MM.1S (cell line): Measurements from ENCODE around the gene TCERG1.

Experiments
- DNase-seq: peaks from one replicate; pipeline ENCODE4 v3.0.0-alpha.2; 2015
- H2AFZ ChIP-seq: fragments of 300-600 bp; sonication (generic); 2 replicates; pipeline ENCODE4 v1.6.0; 2016; ENCODE audit warnings: antibody characterized with exemption, low read length
- H3F3A ChIP-seq: fragments of 300-600 bp; sonication (generic); 2 replicates; pipeline ENCODE4 v1.6.1; 2016; ENCODE audit warnings: mild to moderate bottlenecking, antibody characterized with exemption, low read length, moderate library complexity, mixed read lengths; ENCODE audit not compliant: insufficient read depth
- H3K27ac ChIP-seq: fragments of 300-600 bp; sonication (generic); 2 replicates; pipeline ENCODE4 v1.5.1; 2016; ENCODE audit warnings: mild to moderate bottlenecking, low read length
- H3K27me3 ChIP-seq: fragments of 300-600 bp; sonication (generic); replicated peaks from 2 replicates; pipeline ENCODE4 v1.6.0; 2016; ENCODE audit warnings: low read length; ENCODE audit not compliant: insufficient read depth
- H3K36me3 ChIP-seq: fragments of 300-600 bp; sonication (generic); replicated peaks from 2 replicates; pipeline ENCODE4 v1.6.1; 2016; ENCODE audit warnings: mild to moderate bottlenecking, low read length, mixed read lengths; ENCODE audit not compliant: insufficient read depth
- H3K4me1 ChIP-seq: fragments of 300-600 bp; sonication (generic); 2 replicates; pipeline ENCODE4 v1.6.1; 2016; ENCODE audit warnings: low read length, mixed read lengths
- H3K4me2 ChIP-seq: fragments of 300-600 bp; sonication (generic); 2 replicates; pipeline ENCODE4 v1.6.0; 2016; ENCODE audit warnings: low read depth, low read length
- H3K4me3 ChIP-seq: fragments of 300-600 bp; sonication (generic); 2 replicates; pipeline ENCODE4 v1.5.1; 2016; ENCODE audit warnings: low read length, mixed read lengths
- H3K79me2 ChIP-seq: fragments of 300-600 bp; sonication (generic); 2 replicates; pipeline ENCODE4 v1.6.1; 2016; ENCODE audit warnings: mixed run types, low read length, mixed read lengths
- H3K9ac ChIP-seq: fragments of 300-600 bp; sonication (generic); 2 replicates; pipeline ENCODE4 v1.6.1; 2016; ENCODE audit warnings: low read length, mixed read lengths
- H3K9me2 ChIP-seq: fragments of 300-600 bp; sonication (generic); replicated peaks from 2 replicates; pipeline ENCODE4 v1.6.1; 2016; ENCODE audit warnings: mild to moderate bottlenecking, low read length, mixed read lengths; ENCODE audit not compliant: insufficient read depth
- H3K9me3 ChIP-seq: fragments of 300-600 bp; sonication (generic); replicated peaks from 2 replicates; pipeline ENCODE4 v1.6.1; 2016; ENCODE audit warnings: mild to moderate bottlenecking, low read length, mixed read lengths; ENCODE audit not compliant: insufficient read depth
- H4K20me1 ChIP-seq: fragments of 300-600 bp; sonication (generic); 2 replicates; pipeline ENCODE4 v1.6.1; 2016; ENCODE audit warnings: mild to moderate bottlenecking, low read length, moderate library complexity, mixed read lengths; ENCODE audit not compliant: insufficient read depth
- EZH2 ChIP-seq: fragments of 300-600 bp; sonication (generic); optimal IDR thresholded peaks from 2 replicates; pipeline ENCODE3; 2017; ENCODE audit warnings: low read depth, mild to moderate bottlenecking, antibody characterized with exemption, low read length, mixed read lengths
- EZH2phosphoT487 ChIP-seq: fragments of 300-600 bp; sonication (generic); IDR thresholded peaks from 2 replicates; pipeline ENCODE4 v1.6.1; 2018; ENCODE audit warnings: antibody characterized with exemption, low read length
- TF ChIP-seq, protein P1 (sequence below): fragments of 300-600 bp; sonication (generic); IDR thresholded peaks from 2 replicates; pipeline ENCODE4 v1.5.1; 2016; ENCODE audit warnings: antibody characterized with exemption, low read length, mixed read lengths

The TCERG1 gene

GRCh38 chr5:146516151-146516475, 69.0 kb downstream of the TCERG1 start, which contains the start of gene GPR151:
Gene GPR151 (minus strand): TSS chr5:146516190. CDS start chr5:146516113, 77 bp downstream.
- H3K9ac ChIP-seq: no peak within 1 kb of the TSS
- no peak for TF ChIP-seq EZH2phosphoT487
- TF ChIP-seq EZH2: no peak
- TF ChIP-seq, protein P1, sequence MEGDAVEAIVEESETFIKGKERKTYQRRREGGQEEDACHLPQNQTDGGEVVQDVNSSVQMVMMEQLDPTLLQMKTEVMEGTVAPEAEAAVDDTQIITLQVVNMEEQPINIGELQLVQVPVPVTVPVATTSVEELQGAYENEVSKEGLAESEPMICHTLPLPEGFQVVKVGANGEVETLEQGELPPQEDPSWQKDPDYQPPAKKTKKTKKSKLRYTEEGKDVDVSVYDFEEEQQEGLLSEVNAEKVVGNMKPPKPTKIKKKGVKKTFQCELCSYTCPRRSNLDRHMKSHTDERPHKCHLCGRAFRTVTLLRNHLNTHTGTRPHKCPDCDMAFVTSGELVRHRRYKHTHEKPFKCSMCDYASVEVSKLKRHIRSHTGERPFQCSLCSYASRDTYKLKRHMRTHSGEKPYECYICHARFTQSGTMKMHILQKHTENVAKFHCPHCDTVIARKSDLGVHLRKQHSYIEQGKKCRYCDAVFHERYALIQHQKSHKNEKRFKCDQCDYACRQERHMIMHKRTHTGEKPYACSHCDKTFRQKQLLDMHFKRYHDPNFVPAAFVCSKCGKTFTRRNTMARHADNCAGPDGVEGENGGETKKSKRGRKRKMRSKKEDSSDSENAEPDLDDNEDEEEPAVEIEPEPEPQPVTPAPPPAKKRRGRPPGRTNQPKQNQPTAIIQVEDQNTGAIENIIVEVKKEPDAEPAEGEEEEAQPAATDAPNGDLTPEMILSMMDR: no peak
- no peak within 1 kb of the TSS for H3K4me3 ChIP-seq
- H3K27me3 ChIP-seq: no peaks in the 10 kb centered on the region
- no peaks in the 10 kb centered on the region for H3K9me3 ChIP-seq
- no peaks in the 10 kb centered on the region for H3K4me1 ChIP-seq
- H3F3A ChIP-seq: no peaks in the 10 kb centered on the region
- H4K20me1 ChIP-seq: no peaks in the 10 kb centered on the region
- no peaks in the 10 kb centered on the region; the same call in 1 of the 2 replicates for H3K36me3 ChIP-seq
- DNase-seq: no peak
- H3K27ac ChIP-seq: no peak within 1 kb of the TSS
- no peak within 1 kb of the TSS for H2AFZ ChIP-seq
- no peaks in the 10 kb centered on the region for H3K79me2 ChIP-seq
- no peak within 1 kb of the TSS for H3K4me2 ChIP-seq
- no peaks in the 10 kb centered on the region for H3K9me2 ChIP-seq

DNA sequence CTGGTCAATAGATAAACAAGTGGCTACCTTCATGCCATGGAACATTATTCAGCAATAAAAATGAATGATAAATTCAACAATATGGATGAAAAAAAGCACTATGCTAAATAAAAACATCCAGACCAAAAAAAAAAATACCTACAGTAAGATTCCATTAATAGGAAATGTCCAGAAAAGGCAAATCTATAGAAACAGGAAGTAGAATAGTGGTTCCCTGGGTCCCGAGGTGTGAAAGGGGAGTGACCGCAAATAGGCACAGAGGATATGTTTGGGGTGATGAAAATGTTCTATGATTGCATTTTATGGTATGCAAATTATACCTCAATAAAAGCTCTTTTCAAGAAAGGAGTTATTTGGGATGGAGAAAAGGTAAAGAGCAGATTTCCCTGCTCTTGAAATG, 72.4 kb downstream of the TCERG1 start:
- Histone ChIP-seq H3K27me3 (no peaks in the 10 kb centered on the region), H3K9me3 (no peaks in the 10 kb centered on the region), H3K4me3 (no peak overlapping the region), H4K20me1 (no peaks in the 10 kb centered on the region), H2AFZ (no peak overlapping the region), H3K9me2 (no peaks in the 10 kb centered on the region), H3K36me3 (no peaks in the 10 kb centered on the region), H3K27ac (no peak overlapping the region), H3F3A (no peaks in the 10 kb centered on the region), H3K79me2 (no peaks in the 10 kb centered on the region), H3K4me2 (no peak overlapping the region), H3K9ac (no peak overlapping the region), H3K4me1 (no peaks in the 10 kb centered on the region)
- no peak for TF ChIP-seq EZH2
- no peak for TF ChIP-seq EZH2phosphoT487
- TF ChIP-seq, protein P1: no peak
- DNase-seq: no peak

- Histone ChIP-seq H3K27me3 (no peaks in the 10 kb centered on the region), H3K79me2 (no peaks in the 10 kb centered on the region), H3K9me3 (no peaks in the 10 kb centered on the region), H2AFZ (no peak overlapping the region), H3K4me2 (no peak overlapping the region), H3K27ac (no peak overlapping the region), H3K36me3 (no peaks in the 10 kb centered on the region), H3K4me3 (no peak overlapping the region), H3K4me1 (no peaks in the 10 kb centered on the region), H3F3A (no peaks in the 10 kb centered on the region), H3K9me2 (no peaks in the 10 kb centered on the region), H4K20me1 (no peaks in the 10 kb centered on the region), H3K9ac (no peak overlapping the region)
- DNase-seq: no peak
- TF ChIP-seq EZH2 (no peak), EZH2phosphoT487 (no peak)
- TF ChIP-seq, protein P1: no peak
These were observed 73.6 kb downstream of the TCERG1 start for GRCh38 chr5:146520731-146521130.
